ENCODE data around the gene GNG7.
"Not testable (repeated sequence)": the region's sequence is repeated elsewhere in the genome, so short reads cannot be mapped to it uniquely, and the experiment has no call there.

The GNG7 gene

GRCh38 chr19:2726904-2727639, 24.6 kb upstream of the GNG7 start:
- DNase-seq (ENCODE audit: low spot score), result no peak

- no peak for DNase-seq (ENCODE audit: low spot score)
These were observed 23.8 kb upstream of the GNG7 start for GRCh38 chr19:2726160-2726855.

GRCh38 chr19:2724148-2724557, 21.7 kb upstream of the GNG7 start:
- DNase-seq (ENCODE audit: low spot score), result no peak

GRCh38 chr19:2723747-2724146, 21.3 kb upstream of the GNG7 start:
- DNase-seq (ENCODE audit: low spot score), result no peak

DNA sequence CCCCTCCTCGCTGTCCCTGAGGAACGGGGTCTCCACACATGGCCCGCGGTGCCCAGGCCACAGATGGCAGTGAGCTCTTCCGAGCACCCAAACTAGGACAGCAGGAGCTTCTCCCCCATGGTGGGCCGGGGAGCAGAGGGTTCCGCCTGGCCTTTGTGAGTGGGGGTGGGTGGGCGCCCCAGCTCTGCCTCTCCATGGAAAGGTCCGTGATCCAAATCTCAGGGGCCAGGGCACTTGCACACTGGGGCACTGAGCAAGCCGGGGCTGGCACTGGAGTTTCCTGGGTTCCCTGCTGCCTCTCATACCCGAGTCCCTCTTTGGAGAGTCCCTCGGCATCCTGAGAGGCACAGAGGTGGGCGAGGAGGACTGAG, 20.8 kb upstream of the GNG7 start:
- no peak for DNase-seq (ENCODE audit: low spot score)

DNA sequence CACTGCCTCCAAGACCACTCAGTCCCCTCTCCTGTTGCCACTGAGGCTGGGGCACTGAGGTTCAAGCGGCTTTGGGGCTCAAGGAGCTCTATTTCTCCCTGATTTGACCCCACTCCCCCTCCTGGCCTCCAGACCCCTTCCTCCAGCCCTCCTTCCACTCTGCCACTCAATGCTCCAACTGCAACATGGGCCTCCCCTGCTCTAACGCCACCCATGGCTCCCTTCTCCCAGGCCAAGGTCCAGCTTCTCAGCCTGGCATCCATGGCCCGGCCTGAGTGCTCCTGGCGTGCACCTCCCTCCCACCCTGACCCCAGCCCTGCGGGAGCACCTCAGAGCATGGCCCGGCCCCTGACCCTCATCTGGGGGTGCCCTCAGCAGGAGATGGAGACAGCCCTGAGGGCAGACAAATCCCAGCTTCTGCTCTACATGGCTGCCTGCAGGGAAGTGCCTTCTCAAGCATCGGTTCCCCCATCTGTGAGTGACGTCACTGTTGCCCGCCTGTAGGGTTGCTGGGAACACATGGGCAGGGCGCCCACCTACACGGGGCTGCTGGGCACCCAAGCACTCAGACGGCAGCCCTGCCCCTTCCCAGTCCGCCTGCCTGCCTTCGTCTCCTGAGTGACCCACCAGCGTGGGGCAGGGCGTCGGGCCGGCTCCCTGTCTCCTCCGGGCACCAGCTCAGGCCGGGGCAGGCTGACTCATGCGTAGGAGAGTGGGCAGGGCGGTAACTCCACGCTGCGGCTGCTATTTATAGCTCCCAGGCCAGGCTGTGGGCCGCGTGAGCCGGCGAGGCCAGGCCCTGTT, 20.2 kb upstream of the GNG7 start:
- DNase-seq (ENCODE audit: low spot score), result no peak

DNA sequence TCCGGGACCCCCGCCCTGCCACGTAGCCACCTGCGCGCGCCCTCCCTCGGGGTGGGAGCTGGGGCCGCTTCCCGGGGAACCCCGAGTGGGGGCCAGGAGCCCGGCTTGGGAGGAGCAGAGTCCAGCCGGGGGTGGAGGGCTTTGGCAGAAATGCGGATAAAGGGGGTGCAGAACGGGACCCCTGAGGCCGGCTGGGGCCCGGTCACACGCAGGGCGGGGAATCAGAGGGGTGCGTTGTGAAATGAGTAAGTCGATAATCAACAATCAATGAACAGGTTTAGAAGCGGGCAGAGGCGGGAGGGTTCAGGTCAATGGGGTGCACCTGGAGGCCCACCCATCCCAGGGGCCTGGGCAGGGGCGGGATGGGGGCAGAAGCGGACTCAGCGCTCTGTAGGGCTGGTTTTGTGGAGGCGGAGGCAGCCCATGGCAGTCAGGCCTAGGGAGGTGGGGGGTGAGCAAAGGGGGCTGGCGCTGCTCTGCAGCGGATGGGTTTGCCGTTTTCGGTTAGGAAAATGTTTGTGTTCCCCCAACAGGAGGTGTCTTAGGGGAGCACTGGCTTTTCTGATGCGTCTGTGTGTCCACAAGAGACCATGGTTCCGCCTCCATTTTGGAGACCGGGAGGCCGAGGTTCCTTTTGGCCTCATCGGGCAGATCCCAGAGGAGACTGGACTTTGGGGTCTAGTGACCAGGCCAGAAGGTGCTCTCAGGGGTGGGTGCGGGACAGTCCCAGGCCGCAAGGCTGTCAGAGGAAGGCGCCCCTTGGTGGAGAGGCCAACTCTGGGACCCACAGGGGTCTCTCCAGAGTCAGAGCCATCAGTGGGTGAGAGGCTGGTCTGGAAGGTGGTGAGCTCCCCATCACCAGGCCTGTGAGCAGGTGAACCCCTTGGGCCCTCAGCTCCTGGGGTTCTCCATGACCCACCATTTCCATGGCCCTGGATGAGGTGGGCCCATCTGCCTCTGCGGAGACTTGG, 19.4 kb upstream of the GNG7 start:
- no peak for DNase-seq (ENCODE audit: low spot score)

GRCh38 chr19:2720777-2721569, 18.5 kb upstream of the GNG7 start, which contains the start of gene DIRAS1:
DIRAS1 (minus strand) TSS chr19:2721372; CDS start chr19:2717806, 3,566 bp downstream.
- peak; percentile 71 for DNase-seq (ENCODE audit: low spot score)

DNA sequence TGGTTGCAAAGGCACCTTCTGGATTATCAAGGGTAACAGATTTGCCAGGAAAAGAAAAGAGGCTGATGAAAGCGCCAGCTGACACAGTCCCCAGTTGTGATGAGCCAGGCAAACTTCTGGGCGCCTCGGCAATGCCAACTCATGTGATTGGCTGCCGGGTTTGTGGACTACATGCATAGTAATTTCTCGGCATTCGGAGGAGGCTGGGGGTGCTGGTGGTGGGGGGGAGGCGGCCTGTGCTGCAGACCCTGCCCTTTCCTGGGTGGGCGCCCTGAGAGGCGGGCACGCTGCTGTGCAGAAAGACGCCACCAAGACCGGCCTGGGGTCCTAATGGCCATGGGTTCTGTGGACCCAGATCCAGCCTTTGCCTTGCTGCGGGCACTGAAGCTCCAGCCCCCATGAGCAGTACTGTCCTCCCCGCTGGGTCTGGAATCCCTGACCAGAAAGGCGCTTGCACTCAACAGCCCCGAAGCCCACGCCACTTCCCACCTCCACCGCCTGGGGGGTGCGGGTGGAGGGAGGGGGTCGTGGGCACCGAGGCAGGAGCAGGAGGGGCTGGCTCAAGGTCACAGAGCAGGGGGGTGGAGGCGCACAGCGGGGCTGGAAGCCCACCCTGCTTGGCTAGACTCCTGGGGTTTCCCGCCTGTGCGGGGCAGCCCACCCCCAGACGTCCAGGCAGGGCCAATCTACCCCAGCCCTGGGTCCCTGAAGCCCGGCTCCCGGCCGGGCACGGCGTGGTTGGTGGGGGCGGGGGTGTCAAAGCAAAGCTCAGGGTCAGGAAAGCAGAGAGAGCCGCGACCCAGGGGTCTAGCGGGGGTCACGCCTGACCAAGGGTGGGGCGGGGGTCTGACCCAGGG, 17.7 kb upstream of the GNG7 start:
- DNase-seq (ENCODE audit: low spot score), result peak; percentile 62

DNA sequence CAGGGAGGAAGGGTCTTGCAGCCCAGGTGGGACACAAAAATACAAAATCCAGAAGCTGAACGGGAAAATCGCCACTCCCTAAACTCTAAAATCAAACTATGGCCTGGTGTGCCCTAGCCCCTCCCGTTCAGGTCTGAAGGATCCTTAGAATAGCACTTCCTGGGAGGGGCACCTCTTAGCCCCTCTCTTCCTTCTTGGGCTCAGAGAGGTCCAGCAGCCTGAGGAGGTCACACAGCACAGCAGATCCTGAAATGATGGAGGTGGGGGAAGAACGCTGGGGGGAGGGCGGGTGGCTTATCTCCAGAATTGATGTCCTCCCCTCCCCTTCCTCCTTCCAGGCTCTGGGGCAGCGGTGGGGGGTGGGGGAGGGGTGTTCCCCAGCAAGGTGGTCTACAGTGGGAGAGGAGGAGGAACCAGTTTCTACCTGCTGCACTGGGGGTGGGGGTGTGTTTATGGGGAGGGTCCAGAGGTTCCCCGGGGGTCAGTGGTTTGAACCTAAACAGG, 16.8 kb upstream of the GNG7 start:
- no peak for DNase-seq (ENCODE audit: low spot score)

DNA sequence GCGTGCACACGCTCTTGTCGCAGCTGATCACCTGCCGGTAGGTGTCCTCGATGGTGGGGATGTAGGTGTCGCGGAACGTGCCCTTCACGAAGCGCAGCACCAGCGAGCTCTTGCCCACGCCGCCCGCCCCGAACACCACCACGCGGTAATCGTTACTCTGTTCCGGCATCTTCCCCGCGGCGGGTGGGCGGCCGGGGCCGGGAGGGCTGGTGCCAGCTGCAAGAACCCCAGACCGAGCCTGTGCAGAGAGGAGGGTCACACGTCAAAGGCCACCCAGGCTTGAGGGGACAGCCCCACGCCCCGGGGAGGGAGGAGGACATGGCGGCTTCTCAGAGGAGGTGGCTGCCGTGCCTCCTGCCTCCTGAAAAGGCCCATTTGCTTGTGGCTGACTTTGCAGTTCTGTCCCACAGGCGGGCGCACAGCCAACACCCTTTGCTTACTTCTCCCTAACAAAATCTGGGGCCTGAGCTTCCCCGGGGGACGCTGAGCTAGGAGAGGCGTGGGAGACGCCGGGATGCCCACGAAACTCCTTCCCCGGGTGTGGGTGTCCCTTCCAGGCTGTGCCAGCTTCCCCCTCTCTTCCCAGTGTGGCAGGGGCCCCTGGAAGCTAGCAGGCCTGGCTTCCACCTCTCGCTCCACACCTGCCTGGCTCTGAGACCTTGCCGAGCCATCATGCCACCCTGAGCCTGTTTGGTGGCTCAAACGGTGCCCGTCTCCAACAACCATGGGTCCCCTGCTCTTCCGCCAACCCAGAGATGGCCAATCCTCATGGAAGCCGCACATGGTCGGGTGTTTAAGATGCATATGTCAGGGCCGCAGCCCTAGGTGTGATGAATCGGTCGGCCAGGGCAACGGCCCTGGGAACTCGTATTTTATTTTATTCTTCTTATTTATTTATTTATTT, 15.4 kb upstream of the GNG7 start:
- no peak for DNase-seq (ENCODE audit: low spot score)

DNA sequence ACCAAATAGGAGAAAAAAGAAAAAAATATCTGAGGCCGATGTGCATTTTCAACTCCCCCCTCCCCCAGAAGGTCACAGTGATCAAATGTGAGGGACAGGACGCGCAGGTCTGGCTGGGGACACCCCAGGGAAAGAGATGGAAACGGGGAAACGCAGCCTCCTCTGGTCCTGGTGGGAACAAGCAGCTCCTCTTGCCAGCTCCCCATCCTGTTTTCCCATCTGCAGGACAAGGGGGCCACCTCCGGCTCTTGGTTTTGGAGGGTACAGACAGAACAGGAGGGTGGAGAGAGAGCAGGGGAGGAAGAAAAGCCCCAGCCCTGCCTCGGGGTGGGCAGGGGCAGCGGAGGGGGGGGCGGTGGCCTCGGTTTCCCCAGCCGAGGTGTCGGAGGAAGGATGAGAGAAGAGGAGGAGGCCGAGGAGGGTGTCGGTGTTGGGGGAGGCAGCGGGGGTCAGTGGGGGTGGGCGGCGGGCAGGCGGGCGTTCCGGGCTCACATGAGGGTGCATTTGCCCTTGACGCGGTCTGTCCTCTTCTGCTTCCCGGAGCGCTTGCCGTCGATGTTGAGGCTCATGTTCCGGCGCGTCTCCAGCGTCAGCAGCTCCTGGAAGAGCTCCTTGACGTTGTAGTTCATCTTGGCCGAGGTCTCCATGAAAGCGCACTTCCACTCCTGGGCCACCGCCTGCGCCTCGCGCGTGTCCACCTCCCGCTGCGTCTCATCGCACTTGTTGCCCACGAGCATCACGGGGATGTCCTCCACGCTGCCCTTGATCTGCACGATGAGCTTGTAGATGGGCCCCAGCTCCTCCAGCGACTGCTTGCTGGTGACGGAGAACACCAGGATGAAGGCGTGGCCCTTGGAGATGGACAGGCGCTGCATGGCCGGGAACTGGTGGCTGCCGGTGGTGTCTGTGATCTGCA, 14.5 kb upstream of the GNG7 start:
- DNase-seq (ENCODE audit: low spot score), result no peak

GRCh38 chr19:2716275-2716650, 13.8 kb upstream of the GNG7 start:
- no peak for DNase-seq (ENCODE audit: low spot score)

- no peak for DNase-seq (ENCODE audit: low spot score)
These were observed 13.2 kb upstream of the GNG7 start for GRCh38 chr19:2715470-2716274.

- no peak for DNase-seq (ENCODE audit: low spot score)
These were observed 12.2 kb upstream of the GNG7 start for GRCh38 chr19:2714531-2715269.

DNA sequence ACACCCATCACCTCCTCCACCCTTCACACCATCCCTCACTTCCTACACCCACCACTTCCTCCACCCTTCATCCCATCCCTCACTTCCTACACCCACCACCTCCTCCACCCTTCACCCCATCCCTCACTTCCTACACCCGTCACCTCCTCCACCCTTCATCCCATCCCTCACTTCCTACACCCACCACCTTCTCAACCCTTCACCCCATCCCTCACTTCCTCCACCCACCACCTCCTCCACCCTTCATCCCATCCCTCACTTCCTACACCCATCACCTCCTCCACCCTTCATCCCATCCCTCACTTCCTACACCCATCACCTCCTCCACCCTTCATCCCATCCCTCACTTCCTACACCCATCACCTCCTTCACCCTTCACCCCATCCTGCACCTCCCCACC, 11.6 kb upstream of the GNG7 start:
- not testable (repeated sequence) for DNase-seq (ENCODE audit: low spot score)

Measured in ecto neural progenitor cell (in vitro differentiated cells).